HG03521 (cell line): Measurements from ENCODE around the gene EML6.
A peak's percentile ranks its signal among the peaks of the same experiment; 100 is the strongest.
"Not testable (repeated sequence)": the region's sequence is repeated elsewhere in the genome, so short reads cannot be mapped to it uniquely, and the experiment has no call there.

ENCODE experiments used
- ATAC-seq: cut with Tn5 transposase; IDR thresholded peaks from one replicate; pipeline ENCODE4 v1.9.1; 2021; ENCODE audit warnings: mild to moderate bottlenecking, moderate library complexity; ENCODE audit not compliant: unreplicated experiment

EML6 gene

GRCh38 chr2:54839461-54840255 is 116.2 kb downstream of the EML6 start:
- no peak for ATAC-seq

GRCh38 chr2:54840559-54841468 is 117.4 kb downstream of the EML6 start:
- ATAC-seq = no peak

- ATAC-seq = not testable (repeated sequence)
Observed at GRCh38 chr2:54841500-54841899, 118.0 kb downstream of the EML6 start.

- no peak for ATAC-seq
Observed at GRCh38 chr2:54845094-54845493, 121.6 kb downstream of the EML6 start.

GRCh38 chr2:54845514-54845913 is 122.1 kb downstream of the EML6 start:
- ATAC-seq = no peak

- ATAC-seq = no peak
Observed at GRCh38 chr2:54850171-54851122, 127.0 kb downstream of the EML6 start.

- ATAC-seq = no peak
Observed at GRCh38 chr2:54853616-54854310, 130.3 kb downstream of the EML6 start.

- ATAC-seq = no peak
Observed at GRCh38 chr2:54855434-54855833, 132.0 kb downstream of the EML6 start.

- no peak for ATAC-seq
Observed at GRCh38 chr2:54858021-54858681, 134.7 kb downstream of the EML6 start.

- no peak for ATAC-seq
Observed at GRCh38 chr2:54859416-54859815, 136.0 kb downstream of the EML6 start.

GRCh38 chr2:54859997-54860701 is 136.7 kb downstream of the EML6 start:
- ATAC-seq = no peak

- ATAC-seq = no peak
Observed at GRCh38 chr2:54862229-54862628, 138.8 kb downstream of the EML6 start.

GRCh38 chr2:54862742-54863141 is 139.3 kb downstream of the EML6 start:
- no peak for ATAC-seq

- ATAC-seq = no peak
Observed at GRCh38 chr2:54863660-54864059, 140.2 kb downstream of the EML6 start.

- ATAC-seq = no peak
Observed at GRCh38 chr2:54864096-54864495, 140.6 kb downstream of the EML6 start.

GRCh38 chr2:54864727-54865126 is 141.3 kb downstream of the EML6 start:
- ATAC-seq = no peak

GRCh38 chr2:54866179-54866578 is 142.7 kb downstream of the EML6 start:
- no peak for ATAC-seq

GRCh38 chr2:54866868-54867267 is 143.4 kb downstream of the EML6 start:
- ATAC-seq = peak; percentile 78

GRCh38 chr2:54867457-54867856 is 144.0 kb downstream of the EML6 start:
- no peak for ATAC-seq
